ENCODE results near the gene LMX1B. TPM values are rescaled to one million over a fixed set of nuclear protein-coding genes. Genes with fewer than 3 reads are reported as not detected.

The LMX1B gene
- total RNA-seq, 1 experiment from 2014 or later = 11.3 TPM

- TF ChIP-seq ZNF274 (IDR thresholded peaks at IDR 0.05; ENCODE audit: low read depth, low read length) (no peak), SRF (IDR thresholded peaks at IDR 0.05; ENCODE audit: low read depth) (no peak), YY1 (IDR thresholded peaks at IDR 0.05; ENCODE audit: extremely low read depth, insufficient replicate concordance, low read depth, low read length) (no peak), ELF1 (IDR thresholded peaks at IDR 0.05; ENCODE audit: borderline replicate concordance, low read depth) (no peak), POLR2AphosphoS5 (IDR thresholded peaks at IDR 0.05; ENCODE audit: low read depth, low read length) (no peak), FOSL1 (IDR thresholded peaks at IDR 0.05; ENCODE audit: low read depth) (no peak)
These were observed 47.4 kb downstream of the LMX1B start (continued) for GRCh38 chr9:126661122-126661520.

GRCh38 chr9:126661521-126662251 is 48.0 kb downstream of the LMX1B start:
- Histone ChIP-seq H4K20me1 (ENCODE audit: insufficient read depth) (no peaks in the 10 kb centered on the region), H3K9me2 (ENCODE audit: insufficient read depth) (no peaks in the 10 kb centered on the region), H2AFZ (ENCODE audit: low read depth, low read length, poor library complexity, severe bottlenecking) (no peak overlapping the region), H3K27ac (ENCODE audit: low read depth, low read length) (peak overlapping the region; percentile 62), H3K4me2 (ENCODE audit: low read length) (peak overlapping the region; percentile 62), H3K9me3 (ENCODE audit: control insufficient read depth in 1 of 2, insufficient read depth in 1 of 2, low read depth in 1 of 2, low read length in 2 of 2) (no peaks in the 10 kb centered on the region), H3K79me2 (ENCODE audit: insufficient read depth, low read length) (no peaks in the 10 kb centered on the region), H3K4me3 (replicated peaks in 1 of 2; ENCODE audit: low read depth in 1 of 2, low read length in 2 of 2) (no peak overlapping the region), H3K9ac (ENCODE audit: low read length) (no peak overlapping the region), H3K36me3 (ENCODE audit: control insufficient read depth in 1 of 2, insufficient read depth in 2 of 2, low read length in 2 of 2) (no peaks in the 10 kb centered on the region), H3K4me1 (ENCODE audit: control insufficient read depth in 1 of 2, insufficient read depth in 2 of 2, low read length in 2 of 2) (peaks cover 30 to 45% of the 10 kb centered on the region in 2 experiments), H3K27me3 (ENCODE audit: insufficient read depth, low read length) (no peaks in the 10 kb centered on the region)
- no TSS peak for BruUV-seq (replicated peaks)
- ChIA-PET POLR2A (no interaction called here), CTCF (interaction anchor here (1.0 to 3.8 kb wide), 5 partner anchors 17 to 44 kb away, joined by 3 to 14 read pairs (median 3); no protein-coding TSS in a partner anchor), RAD21 (ENCODE audit: low non-redundant PET in 1 of 2, low total read pairs in 2 of 2, uncharacterized antibody in 2 of 2, unreplicated experiment in 2 of 2) (interaction anchor here in 1 of 2 experiments (1.3 kb wide), 1 partner anchor 29 kb away, joined by 4 read pairs; no protein-coding TSS in a partner anchor)
- TF ChIP-seq POLR2AphosphoS5 (IDR thresholded peaks at IDR 0.05; ENCODE audit: low read depth, low read length) (no peak), POLR2A (IDR thresholded peaks at IDR 0.05; ENCODE audit: borderline replicate concordance, extremely low read depth, insufficient read depth, insufficient read length) (no peak), TCF7L2 (IDR thresholded peaks at IDR 0.05; ENCODE audit: borderline replicate concordance, extremely low read depth, insufficient read depth, insufficient read length) (no peak), YY1 (IDR thresholded peaks at IDR 0.05; ENCODE audit: extremely low read depth, insufficient replicate concordance, low read depth, low read length) (no peak), SP1 (IDR thresholded peaks at IDR 0.05; ENCODE audit: low read depth) (no peak)
- intact Hi-C loops (cut with micrococcal nuclease) = no loop called here
- DNase-seq (ENCODE audit: low read depth, low spot score) = peak; percentile 12
- ATAC-seq = peak; percentile 61

Measured in HCT116 (cell line).